ENCODE data around the gene MRPS18C.
A peak's percentile ranks its signal among the peaks of the same experiment; 100 is the strongest.

Gene MRPS18C

GRCh38 chr4:83438719-83439118 is 17.1 kb upstream of the MRPS18C start:
- TF ChIP-seq CTCF (IDR thresholded peaks at IDR 0.05; ENCODE audit: borderline replicate concordance, insufficient read depth, low read depth, low read length), result no peak
- no peak overlapping the region for H3K4me3 ChIP-seq (ENCODE audit: low read depth, low read length)

- H3K4me3 ChIP-seq (ENCODE audit: low read depth, low read length), result no peak overlapping the region
- no peak for TF ChIP-seq CTCF (IDR thresholded peaks at IDR 0.05; ENCODE audit: borderline replicate concordance, insufficient read depth, low read depth, low read length)
These were observed 15.6 kb upstream of the MRPS18C start for GRCh38 chr4:83440148-83440814.

GRCh38 chr4:83440899-83441298 is 15.0 kb upstream of the MRPS18C start:
- TF ChIP-seq CTCF (IDR thresholded peaks at IDR 0.05; ENCODE audit: borderline replicate concordance, insufficient read depth, low read depth, low read length), result no peak

GRCh38 chr4:83449009-83449408 is 6.8 kb upstream of the MRPS18C start:
- no peak for TF ChIP-seq CTCF (IDR thresholded peaks at IDR 0.05; ENCODE audit: borderline replicate concordance, insufficient read depth, low read depth, low read length)
- no peak overlapping the region for H3K4me3 ChIP-seq (ENCODE audit: low read depth, low read length)

More at GRCh38 chr4:83440899-83441298, 15.0 kb upstream of the MRPS18C start:
- no peak overlapping the region for H3K4me3 ChIP-seq (ENCODE audit: low read depth, low read length)

- TF ChIP-seq CTCF (IDR thresholded peaks at IDR 0.05; ENCODE audit: borderline replicate concordance, insufficient read depth, low read depth, low read length), result no peak
- H3K4me3 ChIP-seq (ENCODE audit: low read depth, low read length), result peak overlapping the region; percentile 83
These were observed 1.2 kb upstream of the MRPS18C start for GRCh38 chr4:83454686-83455085.

GRCh38 chr4:83456184-83456501 is 285 bp downstream of the MRPS18C start:
- TF ChIP-seq CTCF (IDR thresholded peaks at IDR 0.05; ENCODE audit: borderline replicate concordance, insufficient read depth, low read depth, low read length), result no peak
- peak overlapping the region; percentile 77 for H3K4me3 ChIP-seq (ENCODE audit: low read depth, low read length)

GRCh38 chr4:83473423-83473822 is 17.6 kb downstream of the MRPS18C start:
- H3K4me3 ChIP-seq (ENCODE audit: low read depth, low read length), result no peak overlapping the region
- no peak for TF ChIP-seq CTCF (IDR thresholded peaks at IDR 0.05; ENCODE audit: borderline replicate concordance, insufficient read depth, low read depth, low read length)
